HEK293 (cell line): ENCODE data around the gene TBK1.

Experiments
- CTCF ChIA-PET: fragments of 350-600 bp; formaldehyde crosslinking; extraction: SDS; loops from one replicate; lab custom pipeline; 2021; ENCODE audit warnings: antibody characterized with exemption; lab: Yijun Ruan, JAX
- POLR2A ChIA-PET: fragments of 300-600 bp; formaldehyde crosslinking; extraction: SDS; loops from one replicate; lab custom pipeline; 2020; ENCODE audit warnings: antibody characterized with exemption, inconsistent platforms; lab: Yijun Ruan, JAX
- H3K27ac ChIP-seq: fragments of 200-500 bp; sonication (Bioruptor generic); 2 replicates; pipeline ENCODE4 v1.5.1; 2014; ENCODE audit warnings: low read depth, low read length, control low read depth, inconsistent platforms; ENCODE audit errors: extremely low read depth
- H3K36me3 ChIP-seq, 2 experiments: fragments of 200-500 bp in 1 of 2; sonication (Bioruptor generic) in 1 of 2; 1 replicate in 1 of 2; 2 replicates in 1 of 2; pipeline ENCODE4 v1.5.1; 2014 to 2017; ENCODE audit warnings: inconsistent platforms in 2 of 2, low read length in 2 of 2; ENCODE audit not compliant: control insufficient read depth in 2 of 2, insufficient read depth in 1 of 2
- H3K4me1 ChIP-seq: fragments of 200-500 bp; sonication (Bioruptor generic); 2 replicates; pipeline ENCODE4 v1.5.1; 2014; ENCODE audit warnings: mild to moderate bottlenecking, low read length, inconsistent platforms; ENCODE audit not compliant: control insufficient read depth, insufficient read depth
- H3K4me3 ChIP-seq: 2 replicates; pipeline ENCODE4 v1.5.1; 2011; ENCODE audit warnings: low read depth, mild to moderate bottlenecking, control low read depth, low read length, moderate library complexity
- H3K9me3 ChIP-seq: fragments of 200-500 bp; sonication (Bioruptor generic); 2 replicates; pipeline ENCODE4 v1.5.1; 2014; ENCODE audit warnings: low read depth, low read length, inconsistent platforms; ENCODE audit not compliant: control insufficient read depth, insufficient read depth
- BCL11A ChIP-seq: fragments of 450-650 bp; formaldehyde crosslinking; IDR thresholded peaks from 2 replicates; pipeline ENCODE4 v1.5.1; 2016; ENCODE audit warnings: low read depth, missing biosample characterization, missing genetic modification characterization
- GLI2 ChIP-seq: fragments of 450-650 bp; formaldehyde crosslinking; IDR thresholded peaks from 2 replicates; pipeline ENCODE4; 2017; ENCODE audit warnings: missing biosample characterization, missing genetic modification characterization, low read depth, borderline replicate concordance
- RBAK ChIP-seq: fragments of 450-650 bp; formaldehyde crosslinking; IDR thresholded peaks from 2 replicates; pipeline ENCODE4 v1.5.1; 2016; ENCODE audit warnings: missing biosample characterization, missing genetic modification characterization
- SETDB1 ChIP-seq: IDR thresholded peaks from one replicate; pipeline ENCODE4 v1.6.1; 2017; ENCODE audit warnings: mild to moderate bottlenecking, low read length, moderate library complexity, mixed read lengths; ENCODE audit not compliant: insufficient read length
- ZBTB21 ChIP-seq: fragments of 450-650 bp; formaldehyde crosslinking; IDR thresholded peaks from 2 replicates; pipeline ENCODE4 v1.5.1; 2017; ENCODE audit warnings: missing biosample characterization, missing genetic modification characterization
- ZBTB7A ChIP-seq: fragments of 450-650 bp; formaldehyde crosslinking; IDR thresholded peaks from 2 replicates; pipeline ENCODE4 v1.5.1; 2016; ENCODE audit warnings: low read depth, missing biosample characterization, missing genetic modification characterization
- ZFHX2 ChIP-seq: fragments of 450-650 bp; formaldehyde crosslinking; conservative IDR thresholded peaks from 2 replicates; pipeline ENCODE4 v1.5.1; 2016; ENCODE audit warnings: missing biosample characterization, missing genetic modification characterization
- ZFP69B ChIP-seq: fragments of 450-650 bp; formaldehyde crosslinking; IDR thresholded peaks from 2 replicates; pipeline ENCODE4 v1.5.1; 2016; ENCODE audit warnings: missing biosample characterization, missing genetic modification characterization
- ZNF133 ChIP-seq: fragments of 450-650 bp; formaldehyde crosslinking; IDR thresholded peaks from 2 replicates; pipeline ENCODE4 v1.5.1; 2016; ENCODE audit warnings: missing biosample characterization, missing genetic modification characterization
- ZNF223 ChIP-seq: fragments of 450-650 bp; formaldehyde crosslinking; IDR thresholded peaks from 2 replicates; pipeline ENCODE4 v1.5.1; 2016; ENCODE audit warnings: missing biosample characterization, missing genetic modification characterization
- ZNF366 ChIP-seq: fragments of 450-650 bp; formaldehyde crosslinking; conservative IDR thresholded peaks from 2 replicates; pipeline ENCODE4 v1.5.1; 2016; ENCODE audit warnings: missing biosample characterization, missing genetic modification characterization
- ZNF600 ChIP-seq: fragments of 450-650 bp; formaldehyde crosslinking; IDR thresholded peaks from 2 replicates; pipeline ENCODE4 v1.5.1; 2016; ENCODE audit warnings: missing biosample characterization, missing genetic modification characterization
- ZNF629 ChIP-seq: fragments of 450-650 bp; formaldehyde crosslinking; IDR thresholded peaks from 2 replicates; pipeline ENCODE4 v1.5.1; 2017; ENCODE audit warnings: missing biosample characterization, missing genetic modification characterization
- ZNF707 ChIP-seq: fragments of 450-650 bp; formaldehyde crosslinking; IDR thresholded peaks from 2 replicates; pipeline ENCODE4 v1.5.1; 2016; ENCODE audit warnings: missing biosample characterization, missing genetic modification characterization
- ZNF777 ChIP-seq: fragments of 450-650 bp; formaldehyde crosslinking; IDR thresholded peaks from 2 replicates; pipeline ENCODE4 v1.5.1; 2017; ENCODE audit warnings: missing biosample characterization, missing genetic modification characterization, borderline replicate concordance
- ZNF785 ChIP-seq: fragments of 450-650 bp; formaldehyde crosslinking; IDR thresholded peaks from 2 replicates; pipeline ENCODE4 v1.5.1; 2016; ENCODE audit warnings: missing biosample characterization, missing genetic modification characterization
- TF ChIP-seq, protein P1 (sequence below): fragments of 450-650 bp; formaldehyde crosslinking; IDR thresholded peaks from 2 replicates; pipeline ENCODE4 v1.5.1; 2017; ENCODE audit warnings: missing biosample characterization, missing genetic modification characterization
- TF ChIP-seq, protein P2 (sequence below): fragments of 450-650 bp; formaldehyde crosslinking; conservative IDR thresholded peaks from 2 replicates; pipeline ENCODE4 v1.5.1; 2016; ENCODE audit warnings: low read depth, missing biosample characterization, missing genetic modification characterization
- TF ChIP-seq, protein P3 (sequence below): fragments of 450-650 bp; formaldehyde crosslinking; IDR thresholded peaks from 2 replicates; pipeline ENCODE4 v1.5.1; 2017; ENCODE audit warnings: missing biosample characterization, missing genetic modification characterization

TBK1 gene

DNA sequence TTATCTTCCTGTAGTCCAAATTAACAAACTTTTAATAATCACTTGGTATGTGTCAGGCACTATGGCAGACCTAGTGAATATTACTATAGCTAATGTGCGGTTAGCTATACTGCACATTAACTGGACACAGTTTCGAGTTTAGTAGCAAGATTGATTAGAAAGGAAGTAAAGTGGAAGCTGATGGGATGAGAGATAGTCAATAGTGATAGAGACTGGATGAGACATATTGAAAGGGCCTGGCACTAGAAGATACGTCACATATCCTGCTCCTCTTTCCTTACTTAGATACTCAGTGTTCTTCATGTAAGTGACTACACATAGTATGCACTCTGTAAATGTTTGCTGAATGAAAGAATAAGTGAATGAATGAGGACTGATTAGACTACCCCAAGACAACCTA is 5.5 kb downstream of the TBK1 start:
- peaks cover 19 to 42% of the 10 kb centered on the region in 2 experiments for H3K36me3 ChIP-seq

GRCh38 chr12:64457923-64458322 is 6.0 kb downstream of the TBK1 start:
- POLR2A ChIA-PET: no interaction called here
- peaks cover 23 to 45% of the 10 kb centered on the region in 2 experiments for H3K36me3 ChIP-seq
- H3K9me3 ChIP-seq: no peaks in the 10 kb centered on the region
- no peak for TF ChIP-seq ZNF629 (tag by site-specific recombination)
- TF ChIP-seq, protein P1, sequence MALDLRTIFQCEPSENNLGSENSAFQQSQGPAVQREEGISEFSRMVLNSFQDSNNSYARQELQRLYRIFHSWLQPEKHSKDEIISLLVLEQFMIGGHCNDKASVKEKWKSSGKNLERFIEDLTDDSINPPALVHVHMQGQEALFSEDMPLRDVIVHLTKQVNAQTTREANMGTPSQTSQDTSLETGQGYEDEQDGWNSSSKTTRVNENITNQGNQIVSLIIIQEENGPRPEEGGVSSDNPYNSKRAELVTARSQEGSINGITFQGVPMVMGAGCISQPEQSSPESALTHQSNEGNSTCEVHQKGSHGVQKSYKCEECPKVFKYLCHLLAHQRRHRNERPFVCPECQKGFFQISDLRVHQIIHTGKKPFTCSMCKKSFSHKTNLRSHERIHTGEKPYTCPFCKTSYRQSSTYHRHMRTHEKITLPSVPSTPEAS: peak; percentile 67
- H3K4me1 ChIP-seq: peaks cover 3% of the 10 kb centered on the region
- CTCF ChIA-PET: no interaction called here
- no peak overlapping the region for H3K27ac ChIP-seq
- H3K4me3 ChIP-seq: no peak overlapping the region

More for the DNA sequence above, 5.5 kb downstream of the TBK1 start:
- ChIA-PET POLR2A (no interaction called here), CTCF (no interaction called here)
- Histone ChIP-seq H3K4me3 (no peak overlapping the region), H3K4me1 (peaks cover 3% of the 10 kb centered on the region), H3K9me3 (no peaks in the 10 kb centered on the region), H3K27ac (no peak overlapping the region)
- TF ChIP-seq ZFHX2 (tag by site-specific recombination) (no peak), SETDB1 (no peak), GLI2 (tag by site-specific recombination) (no peak)

- H3K4me1 ChIP-seq: no peaks in the 10 kb centered on the region
- TF ChIP-seq ZNF600 (tag by site-specific recombination): 0 out of 2 replicates have a peak, but pooled peaks have one; percentile 44
- no peak for TF ChIP-seq ZFP69B (tag by site-specific recombination)
- TF ChIP-seq, protein P2, sequence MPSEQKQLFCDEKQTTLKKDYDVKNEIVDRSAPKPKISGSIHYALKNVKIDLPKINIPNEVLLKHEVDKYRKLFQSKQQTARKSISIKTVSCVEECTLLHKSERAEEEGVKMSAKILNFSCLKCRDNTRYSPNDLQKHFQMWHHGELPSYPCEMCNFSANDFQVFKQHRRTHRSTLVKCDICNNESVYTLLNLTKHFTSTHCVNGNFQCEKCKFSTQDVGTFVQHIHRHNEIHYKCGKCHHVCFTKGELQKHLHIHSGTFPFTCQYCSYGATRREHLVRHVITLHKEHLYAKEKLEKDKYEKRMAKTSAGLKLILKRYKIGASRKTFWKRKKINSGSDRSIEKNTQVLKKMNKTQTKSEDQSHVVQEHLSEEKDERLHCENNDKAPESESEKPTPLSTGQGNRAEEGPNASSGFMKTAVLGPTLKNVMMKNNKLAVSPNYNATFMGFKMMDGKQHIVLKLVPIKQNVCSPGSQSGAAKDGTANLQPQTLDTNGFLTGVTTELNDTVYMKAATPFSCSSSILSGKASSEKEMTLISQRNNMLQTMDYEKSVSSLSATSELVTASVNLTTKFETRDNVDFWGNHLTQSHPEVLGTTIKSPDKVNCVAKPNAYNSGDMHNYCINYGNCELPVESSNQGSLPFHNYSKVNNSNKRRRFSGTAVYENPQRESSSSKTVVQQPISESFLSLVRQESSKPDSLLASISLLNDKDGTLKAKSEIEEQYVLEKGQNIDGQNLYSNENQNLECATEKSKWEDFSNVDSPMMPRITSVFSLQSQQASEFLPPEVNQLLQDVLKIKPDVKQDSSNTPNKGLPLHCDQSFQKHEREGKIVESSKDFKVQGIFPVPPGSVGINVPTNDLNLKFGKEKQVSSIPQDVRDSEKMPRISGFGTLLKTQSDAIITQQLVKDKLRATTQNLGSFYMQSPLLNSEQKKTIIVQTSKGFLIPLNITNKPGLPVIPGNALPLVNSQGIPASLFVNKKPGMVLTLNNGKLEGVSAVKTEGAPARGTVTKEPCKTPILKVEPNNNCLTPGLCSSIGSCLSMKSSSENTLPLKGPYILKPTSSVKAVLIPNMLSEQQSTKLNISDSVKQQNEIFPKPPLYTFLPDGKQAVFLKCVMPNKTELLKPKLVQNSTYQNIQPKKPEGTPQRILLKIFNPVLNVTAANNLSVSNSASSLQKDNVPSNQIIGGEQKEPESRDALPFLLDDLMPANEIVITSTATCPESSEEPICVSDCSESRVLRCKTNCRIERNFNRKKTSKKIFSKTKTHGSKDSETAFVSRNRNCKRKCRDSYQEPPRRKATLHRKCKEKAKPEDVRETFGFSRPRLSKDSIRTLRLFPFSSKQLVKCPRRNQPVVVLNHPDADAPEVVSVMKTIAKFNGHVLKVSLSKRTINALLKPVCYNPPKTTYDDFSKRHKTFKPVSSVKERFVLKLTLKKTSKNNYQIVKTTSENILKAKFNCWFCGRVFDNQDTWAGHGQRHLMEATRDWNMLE (tag by site-specific recombination): no peak
- TF ChIP-seq, all 188 proteins: peak for 1
- H3K4me3 ChIP-seq: no peak overlapping the region
- H3K9me3 ChIP-seq: no peaks in the 10 kb centered on the region
- ChIA-PET CTCF (no interaction called here), POLR2A (no interaction called here)
- H3K36me3 ChIP-seq: peaks cover 32 to 56% of the 10 kb centered on the region in 2 experiments
- no peak overlapping the region for H3K27ac ChIP-seq
Observed at GRCh38 chr12:64459394-64459891, 7.5 kb downstream of the TBK1 start.

DNA sequence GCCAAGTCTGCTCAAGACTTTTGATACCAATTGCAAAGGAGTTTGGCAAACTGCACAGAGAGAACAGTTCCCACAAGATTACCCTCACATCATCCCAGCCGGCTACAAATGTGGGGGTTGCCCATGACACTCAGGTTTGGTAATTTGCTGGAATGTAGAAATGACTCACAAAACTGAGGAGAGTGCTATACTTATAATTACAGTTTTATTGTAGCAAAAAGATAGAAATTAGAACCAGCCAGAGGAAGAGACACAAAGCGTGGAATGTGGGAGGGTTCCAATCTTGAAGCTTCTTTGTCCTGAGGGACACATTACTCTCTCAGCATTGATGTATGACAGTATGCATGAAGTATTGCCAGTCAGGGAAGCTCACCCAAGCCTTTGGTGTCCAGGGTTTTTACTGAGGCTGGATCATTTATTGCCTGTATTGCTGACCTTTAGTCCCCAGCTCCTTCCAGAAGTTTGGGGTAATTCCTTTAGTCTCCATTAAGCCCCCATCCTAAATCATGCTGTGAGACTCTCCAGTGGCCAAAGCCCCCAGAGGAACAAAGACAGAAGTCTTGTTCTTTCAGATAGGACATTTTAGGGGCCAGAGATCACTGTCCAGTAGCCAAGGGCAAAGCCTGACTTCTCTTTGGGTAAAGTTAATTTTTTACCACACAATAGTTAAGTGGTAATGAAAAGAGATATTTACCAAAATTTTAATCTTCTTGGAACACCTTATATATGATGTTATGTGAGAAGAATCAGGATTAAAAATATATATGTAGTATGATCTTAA is 9.9 kb downstream of the TBK1 start:
- no peaks in the 10 kb centered on the region for H3K4me1 ChIP-seq
- H3K36me3 ChIP-seq: peaks cover 52 to 69% of the 10 kb centered on the region in 2 experiments
- ChIA-PET POLR2A (no interaction called here), CTCF (interaction anchor here (0.5 to 0.6 kb wide), 2 partner anchors 42 to 47 kb away, joined by 4 read pairs; no protein-coding TSS in a partner anchor)
- no peaks in the 10 kb centered on the region for H3K9me3 ChIP-seq
- H3K4me3 ChIP-seq: no peak overlapping the region
- H3K27ac ChIP-seq: no peak overlapping the region
- TF ChIP-seq ZNF223 (tag by site-specific recombination) (no peak), ZNF785 (no peak), ZNF133 (tag by site-specific recombination) (no peak), ZBTB21 (tag by site-specific recombination) (no peak), ZNF366 (no peak), BCL11A (no peak), RBAK (tag by site-specific recombination) (no peak), ZNF777 (no peak), ZNF707 (tag by site-specific recombination) (no peak), ZBTB7A (tag by site-specific recombination) (no peak), SETDB1 (no peak)
- TF ChIP-seq, protein P3, sequence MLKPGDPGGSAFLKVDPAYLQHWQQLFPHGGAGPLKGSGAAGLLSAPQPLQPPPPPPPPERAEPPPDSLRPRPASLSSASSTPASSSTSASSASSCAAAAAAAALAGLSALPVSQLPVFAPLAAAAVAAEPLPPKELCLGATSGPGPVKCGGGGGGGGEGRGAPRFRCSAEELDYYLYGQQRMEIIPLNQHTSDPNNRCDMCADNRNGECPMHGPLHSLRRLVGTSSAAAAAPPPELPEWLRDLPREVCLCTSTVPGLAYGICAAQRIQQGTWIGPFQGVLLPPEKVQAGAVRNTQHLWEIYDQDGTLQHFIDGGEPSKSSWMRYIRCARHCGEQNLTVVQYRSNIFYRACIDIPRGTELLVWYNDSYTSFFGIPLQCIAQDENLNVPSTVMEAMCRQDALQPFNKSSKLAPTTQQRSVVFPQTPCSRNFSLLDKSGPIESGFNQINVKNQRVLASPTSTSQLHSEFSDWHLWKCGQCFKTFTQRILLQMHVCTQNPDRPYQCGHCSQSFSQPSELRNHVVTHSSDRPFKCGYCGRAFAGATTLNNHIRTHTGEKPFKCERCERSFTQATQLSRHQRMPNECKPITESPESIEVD (tag by site-specific recombination): 0 out of 2 replicates have a peak, but pooled peaks have one; percentile 16
